HepG2 (cell line): Measurements from ENCODE around the gene PKP4. TPM values are rescaled to one million over a fixed set of nuclear protein-coding genes. Genes with fewer than 3 reads are reported as not detected.

Source experiments
- ATAC-seq: fragments of 200-7000 bp; cut with Tn5 transposase; 3 replicates; pipeline ENCODE4 v1.9.1; 2020; ENCODE audit warnings: mild to moderate bottlenecking, moderate library complexity
- BruUV-seq: library from RNA; stranded (reverse); fragments of 400-500 nt; replicated peaks from 2 replicates; lab custom pipeline; 2021; lab: Mats Ljungman, UMichigan
- CTCF ChIA-PET: fragments of 300-600 bp; formaldehyde crosslinking; extraction: SDS; loops from one replicate; lab custom pipeline; 2021; ENCODE audit warnings: low total read pairs, inconsistent platforms, low intra/inter-chr PET ratio; lab: Yijun Ruan, JAX
- POLR2A ChIA-PET: fragments of 350-600 bp; sonication (Branson Sonifier 250); formaldehyde crosslinking; loops from one replicate; lab custom pipeline; 2020; ENCODE audit warnings: antibody characterized with exemption, inconsistent platforms; lab: Yijun Ruan, JAX
- DNase-seq: peaks from one replicate; pipeline ENCODE4 v3.0.0-alpha.2; 2015; ENCODE audit warnings: low spot score
- FAIRE-seq: peaks from 3 replicates; lab custom pipeline; 2011; peaks lifted over from hg19 to GRCh38; lab: Jason Lieb, UNC
- H2AFZ ChIP-seq: one replicate; pipeline ENCODE4 v1.6.1; 2011; ENCODE audit warnings: low read length, inconsistent platforms
- H3K27ac ChIP-seq: fragments of 300-600 bp; 3 replicates; pipeline ENCODE4 v1.8.0; 2011; ENCODE audit warnings: mixed run types, mild to moderate bottlenecking, mixed read lengths, low read length, inconsistent platforms; ENCODE audit not compliant: insufficient read depth; ENCODE audit errors: extremely low read length
- H3K27me3 ChIP-seq, 2 experiments: fragments of 200-600 bp in 1 of 2; 2 replicates in 1 of 2; 3 replicates in 1 of 2; pipeline versions ENCODE4 v1.6.0 to v1.8.0; 2011; ENCODE audit warnings: low read length in 2 of 2, mild to moderate bottlenecking in 2 of 2, moderate library complexity in 2 of 2, inconsistent platforms in 1 of 2; ENCODE audit not compliant: insufficient read depth in 2 of 2, control insufficient read depth in 1 of 2
- H3K36me3 ChIP-seq, 2 experiments: fragments of 200-600 bp in 1 of 2; replicated peaks in 1 of 2; 2 replicates in 1 of 2; 3 replicates in 1 of 2; pipeline versions ENCODE4 v1.5.1 to v1.8.0; 2011; ENCODE audit warnings: low read length in 2 of 2, inconsistent platforms in 1 of 2; ENCODE audit not compliant: insufficient read depth in 2 of 2, control insufficient read depth in 1 of 2
- H3K4me1 ChIP-seq: 2 replicates; pipeline ENCODE4 v1.5.1; 2012; ENCODE audit warnings: low read length, inconsistent platforms; ENCODE audit not compliant: insufficient read depth
- H3K4me2 ChIP-seq: 2 replicates; pipeline ENCODE4 v1.6.0; 2011; ENCODE audit warnings: low read depth, low read length, inconsistent platforms
- H3K4me3 ChIP-seq, 3 experiments: fragments of 200-600 bp in 1 of 3; sonication (generic), shearing (Covaris generic) in 1 of 3; replicated peaks in 1 of 3; 2 replicates each; pipeline ENCODE4 v1.5.1; 2011 to 2016; ENCODE audit warnings: low read length in 3 of 3, inconsistent platforms in 2 of 3, low read depth in 2 of 3, mild to moderate bottlenecking in 2 of 3, control low read depth in 1 of 3, mixed read lengths in 1 of 3; ENCODE audit not compliant: insufficient read depth in 1 of 3
- H3K79me2 ChIP-seq: one replicate; pipeline ENCODE4 v1.6.1; 2011; ENCODE audit warnings: low read length, inconsistent platforms; ENCODE audit not compliant: insufficient read depth
- H3K9ac ChIP-seq: 2 replicates; pipeline ENCODE4 v1.6.0; 2011; ENCODE audit warnings: mild to moderate bottlenecking, low read depth, low read length, inconsistent platforms; ENCODE audit not compliant: insufficient read depth
- H3K9me3 ChIP-seq: 2 replicates; pipeline ENCODE4 v1.5.1; 2012; ENCODE audit warnings: mild to moderate bottlenecking, low read length
- H4K20me1 ChIP-seq: 2 replicates; pipeline ENCODE4 v1.6.0; 2011; ENCODE audit warnings: inconsistent platforms, mild to moderate bottlenecking, low read length, moderate library complexity; ENCODE audit not compliant: insufficient read depth
- CEBPB ChIP-seq: IDR thresholded peaks from 2 replicates; pipeline ENCODE4 v1.6.1; 2011; ENCODE audit warnings: low read depth, low read length, improper control_type of control experiment, borderline replicate concordance
- GZF1 ChIP-seq: sonication (generic); formaldehyde crosslinking; IDR thresholded peaks from 2 replicates; pipeline ENCODE4 v1.5.1; 2020; ENCODE audit warnings: mild to moderate bottlenecking, missing genetic modification reagents
- RBAK ChIP-seq: sonication (generic); formaldehyde crosslinking; IDR thresholded peaks from 2 replicates; pipeline ENCODE4 v1.5.1; 2020; ENCODE audit warnings: mild to moderate bottlenecking, missing genetic modification reagents
- ZFP37 ChIP-seq: sonication (generic); formaldehyde crosslinking; IDR thresholded peaks from 2 replicates; pipeline ENCODE4 v1.4.0; 2020; ENCODE audit warnings: missing genetic modification reagents, borderline replicate concordance
- ZNF317 ChIP-seq: sonication (generic); formaldehyde crosslinking; IDR thresholded peaks from 2 replicates; pipeline ENCODE4 v1.5.0; 2020; ENCODE audit warnings: mild to moderate bottlenecking, missing genetic modification reagents
- ZNF746 ChIP-seq: sonication (generic); formaldehyde crosslinking; IDR thresholded peaks from 2 replicates; pipeline ENCODE4 v1.8.0; 2022; ENCODE audit warnings: mild to moderate bottlenecking, missing genetic modification reagents
- ZNF792 ChIP-seq: IDR thresholded peaks from 2 replicates; pipeline ENCODE4 v1.6.1; 2016
- WGBS: methylation state at CpG from one replicate; pipeline ENCODE4 v1.1.6; 2017; ENCODE audit warnings: low lambda C conversion rate; 5-methylcytosine and 5-hydroxymethylcytosine counted together
- in situ Hi-C: cut with HindIII; loops from 2 replicates; pipeline ENCODE4 v1.10.0; 2017; ENCODE audit warnings: low pct_unique_long_range_greater_than_20kb; ENCODE audit not compliant: extremely low pct_ligation_motif_present
- intact Hi-C: fragments of 100-400 bp; cut with micrococcal nuclease; formaldehyde crosslinking; loops from one replicate; pipeline ENCODE4 v1.10.0; 2022; ENCODE audit not compliant: unreplicated experiment
- polyA plus RNA-seq, 8 experiments: library from polyadenylated mRNA; depleted of rRNA in 3 of 8; stranded (reverse) in 7 of 8; unstranded in 1 of 8; fragments of >200 nt; fragmentation: Illumina TruSeq in 4 of 8; extraction: Trizol in 4 of 8; gene quantifications; 2 replicates each; pipeline versions ENCODE4 v1.2.1 to v1.2.3, GENCODE V29; 2011 to 2016; ENCODE audit warnings: low read depth in 4 of 8, missing spikeins in 1 of 8, mixed read lengths in 1 of 8; ENCODE audit not compliant: insufficient read depth in 1 of 8
- total RNA-seq, 5 experiments: library from RNA; depleted of rRNA; stranded (reverse); fragments of >200 nt; fragmentation: Illumina TruSeq; extraction: Trizol; gene quantifications; 2 replicates each; pipeline ENCODE4 v1.2.3, GENCODE V29; 2016; ENCODE audit warnings: low read depth in 1 of 5
- TF ChIP-seq, protein P1 (sequence below): sonication (generic); formaldehyde crosslinking; IDR thresholded peaks from 2 replicates; pipeline ENCODE4 v1.4.0; 2020; ENCODE audit warnings: missing genetic modification reagents
- TF ChIP-seq, protein P2 (sequence below): sonication (generic); formaldehyde crosslinking; IDR thresholded peaks from 2 replicates; pipeline ENCODE4 v1.4.0; 2020; ENCODE audit warnings: missing genetic modification reagents, borderline replicate concordance
- TF ChIP-seq, protein P3 (sequence below): sonication (generic); formaldehyde crosslinking; IDR thresholded peaks from 2 replicates; pipeline ENCODE4 v1.4.0; 2020; ENCODE audit warnings: mild to moderate bottlenecking, missing genetic modification reagents, borderline replicate concordance
- TF ChIP-seq, protein P4 (sequence below): sonication (generic); formaldehyde crosslinking; IDR thresholded peaks from 2 replicates; pipeline ENCODE4 v1.4.0; 2020; ENCODE audit warnings: missing genetic modification reagents, borderline replicate concordance

PKP4 gene
- total and polyA plus RNA-seq, 2 of the 13 experiments (the other 11 are each of a cell fraction or from before 2014, with no cell fraction given), result 80.9 to 90.5 TPM

DNA sequence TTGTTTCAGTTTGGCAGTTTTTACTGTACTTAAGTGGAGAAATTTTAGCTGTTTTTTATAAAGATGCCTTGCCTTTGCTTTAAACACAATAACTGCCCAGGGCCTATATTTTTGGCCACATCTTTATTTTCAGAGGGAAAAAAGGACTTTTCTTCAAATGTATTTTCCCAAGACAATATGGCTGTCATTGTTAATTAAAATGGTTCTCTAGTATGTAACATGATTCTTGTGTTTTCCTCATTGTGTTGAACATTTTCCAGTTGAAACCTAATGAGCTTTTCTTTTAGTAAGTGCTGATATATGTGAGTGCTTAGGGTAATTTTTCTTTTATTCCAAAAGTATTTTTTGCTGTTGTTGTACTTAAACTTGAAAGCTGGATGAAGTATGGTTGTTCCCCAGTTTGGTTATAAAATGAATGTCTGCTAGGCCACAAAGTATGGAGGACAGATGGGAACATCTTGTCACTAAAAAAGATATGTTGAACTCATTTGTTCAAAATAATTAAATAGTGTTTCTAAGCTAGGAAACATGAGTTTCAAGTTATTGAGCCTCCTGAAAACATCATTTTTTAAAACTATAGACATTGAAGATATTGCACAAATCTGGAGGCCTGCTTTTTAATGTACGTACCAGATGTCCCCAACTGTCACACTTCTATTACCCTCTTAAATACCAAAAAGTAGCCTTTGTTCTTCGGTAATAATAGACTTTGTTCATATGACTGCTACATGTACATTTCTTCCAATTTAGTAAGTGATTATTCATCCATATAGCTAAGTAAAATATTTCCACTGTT, 190.9 kb downstream of the PKP4 start:
- WGBS, result 100% methylated on average over 2 of the region's 2 CpGs
- CTCF ChIA-PET, result no interaction called here
- Histone ChIP-seq H3K79me2 (no peaks in the 10 kb centered on the region), H3K4me1 (no peaks in the 10 kb centered on the region), H3K9ac (no peak overlapping the region), H3K27ac (no peak overlapping the region), H3K36me3 (peaks cover 11 to 50% of the 10 kb centered on the region in 2 experiments), H3K4me2 (no peak overlapping the region), H3K4me3 (no peak overlapping the region), H2AFZ (no peak overlapping the region), H4K20me1 (no peaks in the 10 kb centered on the region), H3K9me3 (no peaks in the 10 kb centered on the region), H3K27me3 (no peaks in the 10 kb centered on the region)
- POLR2A ChIA-PET, result no interaction called here
- in situ Hi-C loops, result no loop called here
- DNase-seq (no peak), ATAC-seq (no peak), FAIRE-seq (no peak)
- TF ChIP-seq, protein P1, sequence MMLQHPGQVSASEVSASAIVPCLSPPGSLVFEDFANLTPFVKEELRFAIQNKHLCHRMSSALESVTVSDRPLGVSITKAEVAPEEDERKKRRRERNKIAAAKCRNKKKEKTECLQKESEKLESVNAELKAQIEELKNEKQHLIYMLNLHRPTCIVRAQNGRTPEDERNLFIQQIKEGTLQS (CRISPR knock-in tag), result no peak
- TF ChIP-seq ZNF746 (CRISPR knock-in tag) (no peak), RBAK (CRISPR knock-in tag) (no peak), CEBPB (peak; percentile 55; the same call in 1 of the 2 replicates)
- TF ChIP-seq, protein P2, sequence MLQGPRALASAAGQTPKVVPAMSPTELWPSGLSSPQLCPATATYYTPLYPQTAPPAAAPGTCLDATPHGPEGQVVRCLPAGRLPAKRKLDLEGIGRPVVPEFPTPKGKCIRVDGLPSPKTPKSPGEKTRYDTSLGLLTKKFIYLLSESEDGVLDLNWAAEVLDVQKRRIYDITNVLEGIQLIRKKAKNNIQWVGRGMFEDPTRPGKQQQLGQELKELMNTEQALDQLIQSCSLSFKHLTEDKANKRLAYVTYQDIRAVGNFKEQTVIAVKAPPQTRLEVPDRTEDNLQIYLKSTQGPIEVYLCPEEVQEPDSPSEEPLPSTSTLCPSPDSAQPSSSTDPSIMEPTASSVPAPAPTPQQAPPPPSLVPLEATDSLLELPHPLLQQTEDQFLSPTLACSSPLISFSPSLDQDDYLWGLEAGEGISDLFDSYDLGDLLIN (CRISPR knock-in tag), result no peak
- intact Hi-C loops, result no loop called here
- no TSS peak for BruUV-seq

DNA sequence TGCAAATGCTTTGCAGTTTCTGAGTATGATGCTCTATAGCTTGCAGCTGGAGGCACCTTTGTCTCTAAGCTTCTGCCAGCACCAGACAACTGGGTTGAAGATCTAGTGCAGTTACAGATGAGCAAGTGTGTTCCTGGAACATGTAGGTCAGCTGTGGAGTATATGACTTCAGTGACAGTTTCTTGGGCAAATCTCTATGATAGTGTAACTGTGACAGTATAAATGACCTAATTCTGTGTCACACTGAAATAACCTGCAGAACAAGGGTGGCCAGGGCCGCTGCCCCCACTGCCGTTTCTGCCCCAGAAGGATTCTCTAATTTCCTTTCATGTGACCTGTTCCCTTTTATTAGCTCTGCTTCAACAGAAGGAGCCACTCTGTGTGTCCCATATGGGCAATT, 193.1 kb downstream of the PKP4 start:
- H3K9me3 ChIP-seq, result no peaks in the 10 kb centered on the region
- FAIRE-seq (no peak), ATAC-seq (no peak), DNase-seq (no peak)
- in situ Hi-C loops, result no loop called here
- H3K4me3 ChIP-seq, result no peak overlapping the region
- H3K36me3 ChIP-seq, result peaks cover 12 to 48% of the 10 kb centered on the region in 2 experiments
- no peaks in the 10 kb centered on the region for H3K79me2 ChIP-seq
- H3K27me3 ChIP-seq, result no peaks in the 10 kb centered on the region
- no peaks in the 10 kb centered on the region for H3K4me1 ChIP-seq
- intact Hi-C loops, result no loop called here
- no peaks in the 10 kb centered on the region for H4K20me1 ChIP-seq
- H2AFZ ChIP-seq, result no peak overlapping the region
- ChIA-PET POLR2A (no interaction called here), CTCF (no interaction called here)
- no peak overlapping the region for H3K27ac ChIP-seq
- H3K9ac ChIP-seq, result no peak overlapping the region
- WGBS, result 98% methylated on average over 2 of the region's 2 CpGs
- BruUV-seq, result no TSS peak
- H3K4me2 ChIP-seq, result no peak overlapping the region
- TF ChIP-seq ZNF317 (CRISPR knock-in tag) (no peak), ZFP37 (no peak), ZNF792 (no peak), GZF1 (CRISPR knock-in tag) (no peak)
- TF ChIP-seq, protein P3, sequence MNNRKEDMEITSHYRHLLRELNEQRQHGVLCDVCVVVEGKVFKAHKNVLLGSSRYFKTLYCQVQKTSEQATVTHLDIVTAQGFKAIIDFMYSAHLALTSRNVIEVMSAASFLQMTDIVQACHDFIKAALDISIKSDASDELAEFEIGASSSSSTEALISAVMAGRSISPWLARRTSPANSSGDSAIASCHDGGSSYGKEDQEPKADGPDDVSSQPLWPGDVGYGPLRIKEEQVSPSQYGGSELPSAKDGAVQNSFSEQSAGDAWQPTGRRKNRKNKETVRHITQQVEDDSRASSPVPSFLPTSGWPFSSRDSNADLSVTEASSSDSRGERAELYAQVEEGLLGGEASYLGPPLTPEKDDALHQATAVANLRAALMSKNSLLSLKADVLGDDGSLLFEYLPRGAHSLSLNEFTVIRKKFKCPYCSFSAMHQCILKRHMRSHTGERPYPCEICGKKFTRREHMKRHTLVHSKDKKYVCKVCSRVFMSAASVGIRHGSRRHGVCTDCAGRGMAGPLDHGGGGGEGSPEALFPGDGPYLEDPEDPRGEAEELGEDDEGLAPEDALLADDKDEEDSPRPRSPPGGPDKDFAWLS (CRISPR knock-in tag), result no peak
- TF ChIP-seq, protein P4, sequence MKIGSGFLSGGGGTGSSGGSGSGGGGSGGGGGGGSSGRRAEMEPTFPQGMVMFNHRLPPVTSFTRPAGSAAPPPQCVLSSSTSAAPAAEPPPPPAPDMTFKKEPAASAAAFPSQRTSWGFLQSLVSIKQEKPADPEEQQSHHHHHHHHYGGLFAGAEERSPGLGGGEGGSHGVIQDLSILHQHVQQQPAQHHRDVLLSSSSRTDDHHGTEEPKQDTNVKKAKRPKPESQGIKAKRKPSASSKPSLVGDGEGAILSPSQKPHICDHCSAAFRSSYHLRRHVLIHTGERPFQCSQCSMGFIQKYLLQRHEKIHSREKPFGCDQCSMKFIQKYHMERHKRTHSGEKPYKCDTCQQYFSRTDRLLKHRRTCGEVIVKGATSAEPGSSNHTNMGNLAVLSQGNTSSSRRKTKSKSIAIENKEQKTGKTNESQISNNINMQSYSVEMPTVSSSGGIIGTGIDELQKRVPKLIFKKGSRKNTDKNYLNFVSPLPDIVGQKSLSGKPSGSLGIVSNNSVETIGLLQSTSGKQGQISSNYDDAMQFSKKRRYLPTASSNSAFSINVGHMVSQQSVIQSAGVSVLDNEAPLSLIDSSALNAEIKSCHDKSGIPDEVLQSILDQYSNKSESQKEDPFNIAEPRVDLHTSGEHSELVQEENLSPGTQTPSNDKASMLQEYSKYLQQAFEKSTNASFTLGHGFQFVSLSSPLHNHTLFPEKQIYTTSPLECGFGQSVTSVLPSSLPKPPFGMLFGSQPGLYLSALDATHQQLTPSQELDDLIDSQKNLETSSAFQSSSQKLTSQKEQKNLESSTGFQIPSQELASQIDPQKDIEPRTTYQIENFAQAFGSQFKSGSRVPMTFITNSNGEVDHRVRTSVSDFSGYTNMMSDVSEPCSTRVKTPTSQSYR (CRISPR knock-in tag), result no peak
